ENCODE results near the gene PPM1H. TPM values are rescaled to one million over a fixed set of nuclear protein-coding genes. Genes with fewer than 3 reads are reported as not detected.

The PPM1H gene
- total and polyA plus RNA-seq, 4 donors, result 2.3 to 7.2 (median 4.1) TPM

DNA sequence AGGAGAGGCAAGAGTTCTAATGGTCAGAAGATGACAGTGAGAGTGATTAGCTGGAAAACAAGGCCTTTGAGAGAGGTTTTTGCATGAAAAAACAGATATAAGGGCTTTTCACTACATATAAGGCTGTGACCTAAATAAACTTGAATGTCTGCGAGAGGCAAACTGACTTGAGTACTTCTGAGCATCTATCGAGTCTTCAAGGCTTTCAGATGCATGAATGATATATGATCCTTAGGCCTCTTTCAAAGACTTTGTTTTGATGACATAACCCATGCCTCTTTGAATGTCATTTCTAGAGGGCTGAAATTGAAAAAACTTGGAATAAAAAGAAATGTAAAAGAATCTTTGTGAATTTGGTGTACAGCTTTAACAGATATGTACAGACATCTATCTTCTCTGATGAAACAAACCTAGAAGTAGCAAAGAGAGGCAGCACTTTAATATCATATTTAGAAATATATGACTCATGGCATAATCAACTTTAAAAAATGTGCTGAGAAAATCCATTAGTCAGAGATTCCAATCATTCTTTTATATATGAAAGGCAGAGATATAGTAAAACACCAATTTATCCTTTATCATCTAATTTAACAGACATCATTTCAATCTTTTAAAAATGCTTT, 72.6 kb downstream of the PPM1H start:
- peaks cover 0 to 2% (median 0%) of the 10 kb centered on the region in 4 donors for H3K4me1 ChIP-seq (ENCODE audit: control insufficient read depth in 4 of 4, insufficient read depth in 4 of 4, low read length in 3 of 4)
- H3K9me3 ChIP-seq (ENCODE audit: control insufficient read depth in 4 of 4, low read length in 3 of 4), result no peaks in the 10 kb centered on the region
- DNase-seq (ENCODE audit: low spot score), result no peak
- H3K4me3 ChIP-seq (ENCODE audit: low read depth in 1 of 3, low read length in 3 of 3), result no peak overlapping the region
- WGBS, result 91% methylated on average over 2 of the region's 2 CpGs
- no peaks in the 10 kb centered on the region for H3K27me3 ChIP-seq (ENCODE audit: control insufficient read depth in 4 of 4, insufficient read depth in 4 of 4, low read length in 3 of 4)
- TF ChIP-seq GABPA (IDR thresholded peaks at IDR 0.05 in 1 of 2, conservative IDR thresholded peaks at IDR 0.05 in 1 of 2), result no peak
- no peak for TF ChIP-seq NR2F2 (IDR thresholded peaks at IDR 0.05)
- no peak for TF ChIP-seq JUND (IDR thresholded peaks at IDR 0.05)
- no peak for TF ChIP-seq YY1 (IDR thresholded peaks at IDR 0.05)
- TF ChIP-seq ATF3 (IDR thresholded peaks at IDR 0.05), result no peak
- TF ChIP-seq, protein P1, sequence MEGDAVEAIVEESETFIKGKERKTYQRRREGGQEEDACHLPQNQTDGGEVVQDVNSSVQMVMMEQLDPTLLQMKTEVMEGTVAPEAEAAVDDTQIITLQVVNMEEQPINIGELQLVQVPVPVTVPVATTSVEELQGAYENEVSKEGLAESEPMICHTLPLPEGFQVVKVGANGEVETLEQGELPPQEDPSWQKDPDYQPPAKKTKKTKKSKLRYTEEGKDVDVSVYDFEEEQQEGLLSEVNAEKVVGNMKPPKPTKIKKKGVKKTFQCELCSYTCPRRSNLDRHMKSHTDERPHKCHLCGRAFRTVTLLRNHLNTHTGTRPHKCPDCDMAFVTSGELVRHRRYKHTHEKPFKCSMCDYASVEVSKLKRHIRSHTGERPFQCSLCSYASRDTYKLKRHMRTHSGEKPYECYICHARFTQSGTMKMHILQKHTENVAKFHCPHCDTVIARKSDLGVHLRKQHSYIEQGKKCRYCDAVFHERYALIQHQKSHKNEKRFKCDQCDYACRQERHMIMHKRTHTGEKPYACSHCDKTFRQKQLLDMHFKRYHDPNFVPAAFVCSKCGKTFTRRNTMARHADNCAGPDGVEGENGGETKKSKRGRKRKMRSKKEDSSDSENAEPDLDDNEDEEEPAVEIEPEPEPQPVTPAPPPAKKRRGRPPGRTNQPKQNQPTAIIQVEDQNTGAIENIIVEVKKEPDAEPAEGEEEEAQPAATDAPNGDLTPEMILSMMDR (IDR thresholded peaks at IDR 0.05; ENCODE audit: low read depth, low read length, missing input control), result no peak
- TF ChIP-seq ZBTB33 (IDR thresholded peaks at IDR 0.05), result no peak
- no peak for TF ChIP-seq TAF1 (conservative IDR thresholded peaks at IDR 0.05)
- no peak for TF ChIP-seq HNF4A (conservative IDR thresholded peaks at IDR 0.05)
- TF ChIP-seq REST (IDR thresholded peaks at IDR 0.05), result no peak
- no peak for TF ChIP-seq HNF4G (IDR thresholded peaks at IDR 0.05)
- no peak for TF ChIP-seq RXRA (IDR thresholded peaks at IDR 0.05)
- no peak for TF ChIP-seq RAD21 (IDR thresholded peaks at IDR 0.05)
- TF ChIP-seq FOXA2 (IDR thresholded peaks at IDR 0.05), result no peak
- TF ChIP-seq FOXA1 (IDR thresholded peaks at IDR 0.05), result no peak
- no peak for TF ChIP-seq MAX (IDR thresholded peaks at IDR 0.05)
- TF ChIP-seq SP1 (IDR thresholded peaks at IDR 0.05), result no peak
- no peak for TF ChIP-seq EGR1 (IDR thresholded peaks at IDR 0.05; ENCODE audit: low read depth in 2 of 2)
- H3K9ac ChIP-seq (ENCODE audit: low read depth in 1 of 2, low read length in 2 of 2), result no peak overlapping the region
- no peak overlapping the region for H3K27ac ChIP-seq (ENCODE audit: low read depth in 1 of 2, low read length in 2 of 2)
- no peaks in the 10 kb centered on the region for H3K36me3 ChIP-seq (ENCODE audit: control insufficient read depth in 4 of 4, insufficient read depth in 3 of 4, low read depth in 1 of 4, low read length in 3 of 4)

All from liver (tissue), 9 donors.